GM19035 (cell line): ENCODE measurements around the gene MAP1B.
"Not testable (repeated sequence)": the region's sequence is repeated elsewhere in the genome, so short reads cannot be mapped to it uniquely, and the experiment has no call there.

Experiments
- ATAC-seq: cut with Tn5 transposase; IDR thresholded peaks from one replicate; pipeline ENCODE4 v1.9.1; 2021; ENCODE audit not compliant: unreplicated experiment

Gene MAP1B

DNA sequence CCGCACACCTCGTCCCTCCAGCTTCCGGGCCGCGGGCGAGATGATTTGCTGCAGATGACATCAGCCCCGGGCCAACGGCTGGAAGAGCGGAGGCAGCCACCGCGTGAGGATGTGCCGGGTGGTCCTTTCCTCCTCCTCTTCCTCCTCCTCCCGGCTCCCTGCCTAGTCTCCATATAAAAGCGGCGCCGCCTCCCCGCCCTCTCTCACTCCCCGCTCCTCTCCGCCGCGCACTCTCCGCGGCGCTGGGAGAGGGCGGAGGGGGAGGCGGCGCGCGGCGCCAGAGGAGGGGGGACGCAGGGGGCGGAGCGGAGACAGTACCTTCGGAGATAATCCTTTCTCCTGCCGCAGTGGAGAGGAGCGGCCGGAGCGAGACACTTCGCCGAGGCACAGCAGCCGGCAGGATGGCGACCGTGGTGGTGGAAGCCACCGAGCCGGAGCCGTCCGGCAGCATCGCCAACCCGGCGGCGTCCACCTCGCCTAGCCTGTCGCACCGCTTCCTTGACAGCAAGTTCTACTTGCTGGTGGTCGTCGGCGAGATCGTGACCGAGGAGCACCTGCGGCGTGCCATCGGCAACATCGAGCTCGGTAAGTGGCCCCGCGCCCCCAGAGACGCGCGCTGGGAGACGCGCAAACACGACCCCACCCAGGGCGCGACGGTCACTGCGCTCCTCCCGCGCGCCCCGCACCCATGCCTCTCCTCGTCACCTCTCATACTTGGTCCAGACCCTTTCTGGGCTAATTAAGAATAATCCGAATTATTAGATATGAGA is at the start of gene MAP1B:
MAP1B (plus strand) TSS at position 345 of the 770 bp plus-strand sequence; CDS start at position 402, 57 bp downstream.
- ATAC-seq, result no peak

- no peak for ATAC-seq
Measured at GRCh38 chr5:72057816-72058215, 49.5 kb upstream of the MAP1B start.

DNA sequence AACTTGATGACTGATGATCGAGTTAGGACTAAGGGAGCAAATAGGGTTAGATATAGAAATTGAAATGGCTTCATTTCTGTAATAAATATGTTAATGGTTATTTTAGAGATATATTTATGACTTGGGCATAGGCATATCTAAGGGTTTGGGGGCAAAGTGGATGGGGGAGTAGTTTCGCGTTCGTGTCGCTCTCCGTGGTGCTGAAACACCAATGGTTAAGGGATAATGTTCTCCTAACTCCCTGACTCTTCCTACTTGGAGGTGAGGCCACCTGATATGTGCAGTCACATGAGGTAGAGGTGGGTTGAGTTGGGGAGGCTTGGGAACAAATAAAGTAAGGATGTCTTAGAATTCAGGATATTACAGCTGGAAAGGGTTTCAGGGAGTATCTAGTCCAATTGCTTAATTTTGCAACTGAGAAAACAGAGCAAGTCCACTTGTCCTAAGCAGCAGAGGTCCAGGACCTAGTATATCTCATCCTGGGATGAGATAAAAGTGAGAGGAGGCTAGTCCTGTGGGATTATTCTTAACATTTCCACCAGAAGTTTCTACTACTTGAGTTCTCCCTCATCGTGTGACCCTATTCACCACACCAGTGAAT is 44.0 kb upstream of the MAP1B start:
- no peak for ATAC-seq

DNA sequence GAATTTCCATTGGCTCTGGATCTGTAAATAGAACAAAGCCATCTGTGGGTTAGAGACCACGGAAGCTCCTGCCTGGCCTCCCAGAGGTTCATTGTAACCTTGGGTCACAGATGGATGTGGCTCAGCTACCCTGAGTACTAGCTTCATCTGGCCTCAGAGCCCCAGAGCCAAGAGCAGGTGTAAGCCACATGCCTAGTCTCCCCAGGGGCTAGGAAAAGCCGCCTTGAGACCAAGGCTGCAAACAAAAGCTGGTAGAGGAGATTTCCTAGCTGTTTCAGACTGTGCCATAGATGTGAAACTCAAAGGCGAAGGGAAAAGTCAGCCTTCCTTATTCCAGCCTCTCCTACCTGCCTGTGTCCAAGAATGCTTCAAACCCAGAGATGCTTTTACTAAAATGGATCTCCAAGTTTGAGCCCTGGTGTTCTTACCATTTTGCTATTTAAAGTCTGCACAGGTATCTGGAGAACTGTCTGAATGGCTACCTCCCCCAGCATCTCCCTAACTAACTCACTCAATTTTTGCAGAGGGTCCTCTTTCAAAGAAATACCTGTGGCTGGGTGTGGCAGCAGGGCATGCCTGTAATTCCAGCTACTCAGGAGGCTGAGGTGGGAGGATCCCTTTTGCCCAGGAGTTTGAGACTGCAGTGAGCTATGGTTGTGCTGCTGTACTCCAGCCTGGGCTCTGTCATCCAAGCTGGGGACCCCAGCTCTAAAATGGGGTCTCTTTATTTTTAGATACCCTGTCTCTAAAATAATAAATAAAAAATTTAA is 42.3 kb upstream of the MAP1B start:
- ATAC-seq, result no peak

- no peak for ATAC-seq
Measured at GRCh38 chr5:72065751-72066255, 41.5 kb upstream of the MAP1B start.

GRCh38 chr5:72066705-72067107 is 40.6 kb upstream of the MAP1B start:
- no peak for ATAC-seq

DNA sequence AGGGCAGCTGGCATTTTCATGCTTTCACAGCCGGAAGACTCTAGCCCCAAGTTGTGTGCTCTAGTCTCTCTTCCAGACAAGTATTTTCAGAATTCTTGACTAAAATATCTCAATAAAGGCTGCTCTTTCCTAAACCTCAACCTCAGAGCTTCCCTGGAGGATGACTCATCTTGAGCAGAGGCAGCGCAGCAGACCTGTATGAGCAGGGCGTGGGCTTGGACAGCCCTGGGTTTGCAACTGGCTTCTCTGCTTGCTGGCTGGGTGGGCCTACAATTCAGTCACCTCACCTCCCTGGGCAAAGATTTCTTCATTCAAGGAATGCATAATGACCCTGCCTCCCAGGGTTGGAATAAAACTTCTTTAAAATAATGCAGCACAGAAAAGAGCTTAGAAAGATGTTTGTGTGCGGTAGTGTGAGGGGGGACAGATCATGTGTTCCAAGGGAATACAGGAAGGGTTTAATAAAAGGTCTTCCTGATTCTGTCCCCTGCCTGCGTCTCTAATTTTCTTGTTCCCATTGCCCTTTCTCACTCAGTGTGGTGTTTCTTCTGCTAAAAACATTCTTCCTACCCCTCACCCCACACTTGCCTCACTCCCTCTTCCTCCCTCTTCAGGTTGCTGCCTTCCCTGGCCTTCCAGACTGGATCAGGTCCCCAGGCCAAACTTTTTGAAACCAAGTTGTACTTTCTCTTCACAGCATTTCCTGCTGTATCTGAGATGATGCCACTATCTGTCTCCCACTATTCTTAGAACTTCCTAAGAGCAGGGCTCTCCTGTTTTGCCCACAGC is 39.4 kb upstream of the MAP1B start:
- ATAC-seq, result no peak

DNA sequence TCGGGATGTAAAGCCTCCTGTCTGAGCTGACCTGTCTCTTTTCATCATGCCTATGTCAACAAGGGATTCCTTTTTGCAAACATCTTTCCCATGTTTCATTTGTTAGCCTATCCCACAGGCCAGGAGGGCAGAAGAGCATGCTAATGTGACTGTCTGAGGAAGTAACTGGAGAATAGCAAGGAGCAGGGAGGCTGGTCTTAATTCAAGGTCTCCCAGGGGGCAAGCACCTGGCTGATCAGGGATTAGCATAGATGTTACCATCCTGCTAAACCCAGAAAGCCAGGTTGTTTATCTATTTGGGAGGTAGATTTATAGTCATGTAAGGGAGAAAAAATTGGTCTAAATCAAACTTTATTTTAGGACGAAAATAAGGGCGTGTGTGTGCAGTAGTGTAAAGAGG is 36.7 kb upstream of the MAP1B start:
- no peak for ATAC-seq

DNA sequence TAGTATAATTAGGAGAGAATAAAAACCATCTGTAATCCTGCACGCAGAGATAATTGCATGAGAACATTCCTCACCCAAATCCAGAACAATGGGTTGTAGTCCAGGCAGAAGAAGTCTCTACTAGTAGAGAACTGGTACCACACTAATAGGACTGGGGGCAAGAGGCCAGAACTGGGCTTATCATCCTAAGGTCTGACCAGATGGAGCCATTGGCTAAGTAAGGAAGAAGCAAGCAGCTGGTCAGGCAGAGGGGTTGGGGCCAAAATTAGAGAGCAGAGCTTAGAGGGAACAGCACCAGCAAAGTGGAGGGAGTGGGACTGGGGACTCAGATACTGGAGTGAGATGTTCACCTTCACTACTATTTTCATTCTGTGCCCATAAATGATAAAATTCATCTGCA is 35.4 kb upstream of the MAP1B start:
- ATAC-seq, result no peak

GRCh38 chr5:72074251-72074650 is 33.0 kb upstream of the MAP1B start:
- no peak for ATAC-seq

DNA sequence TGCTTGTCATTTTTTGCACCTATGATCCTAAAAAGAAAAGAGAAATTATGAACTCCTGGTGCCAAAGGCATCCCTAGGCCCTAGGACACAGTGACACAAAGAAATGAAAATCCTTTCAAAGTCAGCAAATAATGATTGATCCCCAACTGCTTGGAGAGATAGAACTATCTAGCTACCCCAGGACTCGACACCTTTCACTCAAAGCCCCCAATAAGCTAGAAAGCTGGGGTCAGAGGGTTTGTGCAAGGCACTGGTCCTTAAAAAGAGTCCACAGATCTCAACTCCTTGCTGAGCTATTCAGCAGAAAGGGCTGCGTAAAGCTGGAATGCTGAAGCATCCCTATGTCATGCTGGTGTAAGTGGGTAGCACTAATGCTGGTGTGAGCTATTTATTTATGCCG is 31.8 kb upstream of the MAP1B start:
- ATAC-seq, result no peak

DNA sequence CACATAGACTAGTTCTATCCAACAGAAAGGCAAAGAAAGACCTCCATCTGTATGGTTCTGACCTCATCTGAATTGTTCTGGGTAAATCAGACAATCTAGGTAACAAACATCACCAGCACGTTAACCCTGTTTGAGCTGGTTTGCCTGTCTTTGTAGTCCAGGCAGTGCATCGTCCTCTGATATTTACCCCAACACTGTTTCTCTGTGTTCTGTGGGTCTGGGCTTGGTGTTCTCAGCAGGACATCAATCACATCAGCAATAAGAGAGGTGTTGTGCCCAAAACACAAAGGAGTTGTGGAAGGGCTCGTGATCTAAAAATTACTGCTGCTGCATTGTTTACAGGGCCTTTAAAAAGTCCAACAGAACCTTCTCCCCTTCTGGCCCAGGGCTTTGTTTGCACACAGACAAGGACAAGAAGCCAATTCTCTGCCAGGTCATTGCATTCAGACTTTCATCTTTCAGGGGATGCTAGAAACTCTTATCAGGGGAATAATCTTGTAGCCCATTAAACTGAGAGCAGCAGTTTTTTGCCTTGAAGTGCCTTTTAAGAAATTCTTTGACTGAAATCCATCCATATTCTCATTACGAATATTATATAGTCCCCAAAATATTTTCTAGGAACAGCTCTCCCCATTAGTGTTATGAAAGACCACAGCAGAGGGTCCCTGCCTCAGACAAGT is 30.5 kb upstream of the MAP1B start:
- no peak for ATAC-seq

- ATAC-seq, result no peak
Measured at GRCh38 chr5:72077390-72077789, 29.9 kb upstream of the MAP1B start.

- ATAC-seq, result no peak
Measured at GRCh38 chr5:72079288-72079687, 28.0 kb upstream of the MAP1B start.

DNA sequence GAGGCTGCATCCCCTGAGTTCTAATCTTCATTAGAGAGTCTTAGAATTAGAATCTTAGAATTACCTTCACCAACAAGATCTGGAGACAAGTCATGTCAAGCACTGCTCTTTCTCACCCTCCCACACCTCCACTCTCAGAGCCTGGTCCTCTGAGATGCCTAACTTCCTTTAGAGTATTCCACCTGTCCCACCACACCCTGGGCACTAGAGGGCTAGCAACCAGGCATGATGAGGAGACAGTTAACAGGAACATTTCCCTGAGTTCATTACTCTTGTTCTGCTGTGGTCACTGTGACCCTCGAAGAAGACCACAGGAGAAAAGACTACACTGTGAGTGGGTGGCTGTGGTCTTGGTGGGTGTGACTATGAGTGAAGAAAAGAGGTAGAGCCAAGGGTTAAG is 25.2 kb upstream of the MAP1B start:
- no peak for ATAC-seq

DNA sequence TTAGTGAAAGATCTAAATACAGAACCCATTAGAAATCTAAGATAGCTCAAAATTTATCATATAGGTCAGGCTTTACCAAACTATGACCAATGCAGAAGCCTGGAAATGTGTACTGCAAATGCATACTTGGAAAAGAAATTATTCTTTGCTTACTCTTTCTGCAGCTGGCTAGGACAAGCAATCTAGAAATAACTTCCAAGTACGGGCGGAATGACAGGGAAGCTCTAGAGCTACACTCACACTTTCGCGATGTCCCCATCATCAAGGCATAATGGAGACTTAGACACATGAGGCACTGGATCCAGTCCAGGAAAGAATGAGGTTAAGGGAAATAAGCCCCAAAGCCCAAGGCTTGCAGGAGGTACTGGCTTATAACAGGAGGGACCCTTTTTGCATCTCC is 22.4 kb upstream of the MAP1B start:
- ATAC-seq, result no peak

DNA sequence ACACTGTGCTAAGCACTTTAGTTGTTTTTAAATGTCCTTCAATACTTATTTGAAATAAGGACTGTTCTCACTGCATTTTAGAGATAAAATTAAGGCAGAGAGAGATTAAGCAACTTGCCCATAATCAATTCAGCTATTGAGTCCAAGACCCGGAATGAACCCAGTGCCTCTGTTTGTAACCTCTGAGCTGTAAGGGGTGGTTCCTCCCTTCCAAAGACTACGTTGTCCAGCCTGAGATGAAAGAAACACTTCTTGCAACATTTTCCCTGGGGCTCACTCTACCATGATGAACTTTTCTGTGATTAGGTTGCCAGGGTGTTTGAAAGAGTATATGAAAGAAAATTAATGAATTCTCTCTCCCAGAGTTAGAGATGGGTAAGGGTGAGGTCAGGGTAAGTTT is 22.0 kb upstream of the MAP1B start:
- no peak for ATAC-seq

DNA sequence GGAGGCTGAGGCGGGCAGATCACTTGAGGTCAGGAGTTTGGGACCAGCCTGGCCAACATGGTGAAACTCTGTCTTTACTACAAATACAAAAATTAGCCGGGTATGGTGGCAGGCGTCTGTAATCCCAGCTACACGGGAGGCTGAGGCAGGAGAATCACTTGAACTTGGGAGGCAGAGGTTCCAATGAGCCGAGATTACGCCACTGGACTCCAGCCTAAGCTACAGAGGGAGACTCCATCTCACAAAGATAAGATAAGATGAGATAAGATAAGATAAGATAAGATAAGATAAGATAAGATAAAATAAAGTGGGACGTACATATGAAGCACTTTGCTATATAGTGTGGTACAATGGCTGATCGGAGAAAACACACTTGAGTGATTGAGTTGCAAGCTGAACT is 17.6 kb upstream of the MAP1B start:
- ATAC-seq, result not testable (repeated sequence)

GRCh38 chr5:72092074-72092473 is 15.2 kb upstream of the MAP1B start:
- ATAC-seq, result no peak

- no peak for ATAC-seq
Measured at GRCh38 chr5:72093217-72093616, 14.1 kb upstream of the MAP1B start.
